HCT116 (cell line): ENCODE measurements around the gene VSTM2L. TPM values are rescaled to one million over a fixed set of nuclear protein-coding genes. Genes with fewer than 3 reads are reported as not detected.
"Not testable (repeated sequence)": the region's sequence is repeated elsewhere in the genome, so short reads cannot be mapped to it uniquely, and the experiment has no call there.

Experiments
- ATAC-seq: fragments of 200-7000 bp; cut with Tn5 transposase; 2 replicates; pipeline ENCODE4 v1.9.1; 2020; ENCODE audit warnings: mild to moderate bottlenecking, moderate library complexity
- BruUV-seq: library from RNA; stranded (reverse); fragments of 400-500 nt; replicated peaks from 2 replicates; lab custom pipeline; 2021; lab: Mats Ljungman, UMichigan
- CTCF ChIA-PET: fragments of 300-600 bp; sonication (Branson Sonifier 250); formaldehyde crosslinking; loops from one replicate; lab custom pipeline; 2021; ENCODE audit warnings: antibody characterized with exemption; lab: Charles Lee
- POLR2A ChIA-PET: fragments of 300-600, 350-600 bp; sonication (Branson Sonifier 250); formaldehyde crosslinking; loops from one replicate; lab custom pipeline; 2021; ENCODE audit warnings: antibody characterized with exemption; lab: Charles Lee
- RAD21 ChIA-PET, 2 experiments: fragments of 300-600 bp; sonication (Branson Sonifier 250); formaldehyde crosslinking; loops; one replicate each; lab custom pipeline; 2023; ENCODE audit warnings: low total read pairs in 2 of 2; ENCODE audit not compliant: uncharacterized antibody in 2 of 2, unreplicated experiment in 2 of 2, low non-redundant PET in 1 of 2; lab: Charles Lee
- DNase-seq: peaks from one replicate; pipeline ENCODE4 v3.0.0-alpha.2; 2010; ENCODE audit warnings: low read depth, low spot score
- H2AFZ ChIP-seq: fragments of 200-600 bp; shearing (Covaris generic), sonication (generic); 2 replicates; pipeline ENCODE4 v1.6.1; 2017; ENCODE audit warnings: low read depth, mixed run types, mixed read lengths, antibody characterized with exemption, low read length; ENCODE audit not compliant: poor library complexity, severe bottlenecking
- H3K27ac ChIP-seq: 2 replicates; pipeline ENCODE4 v1.5.1; 2012; ENCODE audit warnings: low read depth, low read length
- H3K27me3 ChIP-seq: fragments of 200-600 bp; sonication (generic); 2 replicates; pipeline ENCODE4 v1.6.1; 2016; ENCODE audit warnings: mixed run types, low read length, mixed read lengths; ENCODE audit not compliant: insufficient read depth
- H3K36me3 ChIP-seq, 2 experiments: fragments of 200-500 bp in 1 of 2; fragments of 200-600 bp in 1 of 2; sonication (Bioruptor generic) in 1 of 2; sonication (generic) in 1 of 2; 2 replicates each; pipeline versions ENCODE4 v1.5.1 to v1.6.1; 2014 to 2016; ENCODE audit warnings: low read length in 2 of 2, inconsistent platforms in 1 of 2, mixed read lengths in 1 of 2, mixed run types in 1 of 2; ENCODE audit not compliant: insufficient read depth in 2 of 2, control insufficient read depth in 1 of 2
- H3K4me1 ChIP-seq, 2 experiments: fragments of 200-600 bp in 1 of 2; sonication (generic) in 1 of 2; 2 replicates each; pipeline versions ENCODE4 v1.5.1 to v1.6.1; 2012 to 2017; ENCODE audit warnings: low read length in 2 of 2, inconsistent platforms in 1 of 2, mild to moderate bottlenecking in 1 of 2, mixed read lengths in 1 of 2, mixed run types in 1 of 2, moderate library complexity in 1 of 2; ENCODE audit not compliant: insufficient read depth in 2 of 2, control insufficient read depth in 1 of 2
- H3K4me2 ChIP-seq: fragments of 200-600 bp; sonication (generic); 2 replicates; pipeline ENCODE4 v1.6.1; 2017; ENCODE audit warnings: mixed run types, low read length, mixed read lengths
- H3K4me3 ChIP-seq, 2 experiments: fragments of 200-600 bp in 1 of 2; sonication (generic) in 1 of 2; replicated peaks in 1 of 2; 2 replicates each; pipeline ENCODE4 v1.5.1; 2011 to 2016; ENCODE audit warnings: low read length in 2 of 2, control low read depth in 1 of 2, low read depth in 1 of 2, mild to moderate bottlenecking in 1 of 2, mixed read lengths in 1 of 2, mixed run types in 1 of 2
- H3K79me2 ChIP-seq: fragments of 200-600 bp; sonication (generic); 2 replicates; pipeline ENCODE4 v1.6.1; 2017; ENCODE audit warnings: mild to moderate bottlenecking, mixed run types, low read length, moderate library complexity, mixed read lengths; ENCODE audit not compliant: insufficient read depth
- H3K9ac ChIP-seq: fragments of 200-600 bp; sonication (generic); 2 replicates; pipeline ENCODE4 v1.6.1; 2016; ENCODE audit warnings: low read length, mixed read lengths
- H3K9me2 ChIP-seq: fragments of 200-600 bp; sonication (generic), shearing (Covaris generic); 2 replicates; pipeline ENCODE4 v1.6.1; 2017; ENCODE audit warnings: mixed run types, mild to moderate bottlenecking, moderate library complexity; ENCODE audit not compliant: insufficient read depth
- H3K9me3 ChIP-seq, 2 experiments: fragments of 200-500 bp in 1 of 2; fragments of 200-600 bp in 1 of 2; sonication (Bioruptor generic) in 1 of 2; sonication (generic) in 1 of 2; 2 replicates each; pipeline ENCODE4 v1.6.1; 2014 to 2017; ENCODE audit warnings: low read length in 2 of 2, mixed read lengths in 2 of 2, inconsistent platforms in 1 of 2, low read depth in 1 of 2, mild to moderate bottlenecking in 1 of 2, mixed run types in 1 of 2, moderate library complexity in 1 of 2; ENCODE audit not compliant: control insufficient read depth in 1 of 2, insufficient read depth in 1 of 2
- H4K20me1 ChIP-seq: fragments of 200-600 bp; sonication (generic), shearing (Covaris generic); 2 replicates; pipeline ENCODE4 v1.6.1; 2017; ENCODE audit warnings: mixed run types, mild to moderate bottlenecking, moderate library complexity; ENCODE audit not compliant: insufficient read depth
- EZH2phosphoT487 ChIP-seq: fragments of 200-600 bp; IDR thresholded peaks from 2 replicates; pipeline ENCODE4 v1.6.1; 2018; ENCODE audit warnings: antibody characterized with exemption, borderline replicate concordance
- JUND ChIP-seq: IDR thresholded peaks from 2 replicates; pipeline ENCODE4 v1.6.1; 2012
- MAX ChIP-seq: IDR thresholded peaks from 2 replicates; pipeline ENCODE4 v1.6.1; 2012
- POLR2AphosphoS5 ChIP-seq: IDR thresholded peaks from 2 replicates; pipeline ENCODE4 v1.6.1; 2011; ENCODE audit warnings: mild to moderate bottlenecking, low read depth, low read length, moderate library complexity
- ZNF274 ChIP-seq: fragments of 200-500 bp; sonication (Bioruptor generic); IDR thresholded peaks from 2 replicates; pipeline ENCODE4 v1.6.1; 2014; ENCODE audit warnings: mild to moderate bottlenecking, low read depth, low read length, inconsistent platforms
- intact Hi-C: fragments of 100-400 bp; cut with micrococcal nuclease; formaldehyde crosslinking; loops from 2 replicates; pipeline ENCODE4 v1.10.0; 2022
- total RNA-seq: library from RNA; stranded (reverse); gene quantifications from one replicate; pipeline ENCODE4 v1.2.1, GENCODE V29; 2021; ENCODE audit not compliant: unreplicated experiment

VSTM2L gene
- total RNA-seq, 1 experiment from 2014 or later = 0.69 TPM

- intact Hi-C loops, H3K4me2 ChIP-seq, H4K20me1 ChIP-seq, H3K36me3 ChIP-seq, H3K9me3 ChIP-seq, POLR2A ChIA-PET, CTCF ChIA-PET, H3K27me3 ChIP-seq, RAD21 ChIA-PET, H3K4me1 ChIP-seq, BruUV-seq, H3K79me2 ChIP-seq, H3K27ac ChIP-seq, H3K9me2 ChIP-seq, H3K4me3 ChIP-seq, H3K9ac ChIP-seq, DNase-seq, ATAC-seq, H2AFZ ChIP-seq: not testable (repeated sequence)
Observed at GRCh38 chr20:37856034-37856433, 46.9 kb upstream of the VSTM2L start.

- H3K27me3 ChIP-seq = no peaks in the 10 kb centered on the region
- no peak overlapping the region for H2AFZ ChIP-seq
- DNase-seq (no peak), ATAC-seq (no peak)
- no peak overlapping the region for H3K4me2 ChIP-seq
- H4K20me1 ChIP-seq = no peaks in the 10 kb centered on the region
- no TSS peak for BruUV-seq
- no peak overlapping the region for H3K27ac ChIP-seq
- no peaks in the 10 kb centered on the region for H3K79me2 ChIP-seq
- RAD21 ChIA-PET = no interaction called here
- H3K9me3 ChIP-seq = no peaks in the 10 kb centered on the region
- no peaks in the 10 kb centered on the region for H3K9me2 ChIP-seq
- no peak overlapping the region for H3K9ac ChIP-seq
- POLR2A ChIA-PET = no interaction called here
- H3K4me3 ChIP-seq = no peak overlapping the region
- no peak for TF ChIP-seq MAX
- TF ChIP-seq POLR2AphosphoS5 = no peak
- no peak for TF ChIP-seq ZNF274
- no peak for TF ChIP-seq EZH2phosphoT487
- no peak for TF ChIP-seq JUND
- H3K4me1 ChIP-seq = no peaks in the 10 kb centered on the region
- peaks cover 0 to 4% of the 10 kb centered on the region in 2 experiments; a peak in 3 of 4 replicates for H3K36me3 ChIP-seq
- intact Hi-C loops = no loop called here
- CTCF ChIA-PET = no interaction called here
Observed at GRCh38 chr20:37856932-37857660, 45.8 kb upstream of the VSTM2L start.
